GM23248 (cell line): ENCODE results near the gene DENND2A. TPM values are rescaled to one million over a fixed set of nuclear protein-coding genes. Genes with fewer than 3 reads are reported as not detected.
"Not testable (repeated sequence)": the region's sequence is repeated elsewhere in the genome, so short reads cannot be mapped to it uniquely, and the experiment has no call there.

Source experiments
- DNase-seq: peaks from one replicate; pipeline ENCODE4 v3.0.0-alpha.2; 2015
- H2AFZ ChIP-seq: fragments of 200-600 bp; sonication (generic); 2 replicates; pipeline ENCODE4 v1.6.1; 2016; ENCODE audit warnings: antibody characterized with exemption
- H3F3A ChIP-seq: fragments of 200-600 bp; sonication (generic); 2 replicates; pipeline ENCODE4 v1.6.1; 2016; ENCODE audit warnings: mild to moderate bottlenecking, antibody characterized with exemption, mixed run types; ENCODE audit not compliant: insufficient read depth
- H3K27ac ChIP-seq: fragments of 200-600 bp; sonication (generic); 2 replicates; pipeline ENCODE4 v1.5.1; 2016; ENCODE audit warnings: mild to moderate bottlenecking
- H3K27me3 ChIP-seq: fragments of 200-600 bp; sonication (generic); replicated peaks from 2 replicates; pipeline ENCODE4 v1.6.1; 2016; ENCODE audit warnings: mild to moderate bottlenecking; ENCODE audit not compliant: insufficient read depth
- H3K36me3 ChIP-seq: fragments of 200-600 bp; sonication (generic); 2 replicates; pipeline ENCODE4 v1.6.1; 2016; ENCODE audit warnings: low read depth, mild to moderate bottlenecking
- H3K4me1 ChIP-seq: fragments of 200-600 bp; sonication (generic); 2 replicates; pipeline ENCODE4 v1.6.1; 2016; ENCODE audit warnings: mild to moderate bottlenecking; ENCODE audit not compliant: insufficient read depth
- H3K4me2 ChIP-seq: fragments of 200-600 bp; sonication (generic); one replicate; pipeline ENCODE4 v1.6.1; 2016; ENCODE audit warnings: mild to moderate bottlenecking; ENCODE audit not compliant: unreplicated experiment
- H3K4me3 ChIP-seq: fragments of 200-600 bp; sonication (generic); 2 replicates; pipeline ENCODE4 v1.5.1; 2016; ENCODE audit warnings: mild to moderate bottlenecking
- H3K79me2 ChIP-seq: fragments of 200-600 bp; sonication (generic); 2 replicates; pipeline ENCODE4 v1.6.1; 2016; ENCODE audit warnings: mild to moderate bottlenecking; ENCODE audit not compliant: insufficient read depth
- H3K9ac ChIP-seq: fragments of 200-600 bp; sonication (generic); 2 replicates; pipeline ENCODE4 v1.6.1; 2016; ENCODE audit warnings: mild to moderate bottlenecking
- H3K9me2 ChIP-seq: fragments of 200-600 bp; sonication (generic); 2 replicates; pipeline ENCODE4 v1.6.1; 2016; ENCODE audit warnings: mixed run types, mild to moderate bottlenecking, moderate library complexity; ENCODE audit not compliant: insufficient read depth
- H3K9me3 ChIP-seq: fragments of 200-600 bp; sonication (generic); one replicate; pipeline ENCODE4 v1.6.1; 2017; ENCODE audit warnings: low read depth
- H4K20me1 ChIP-seq: fragments of 200-600 bp; sonication (generic); 2 replicates; pipeline ENCODE4 v1.6.0; 2016; ENCODE audit not compliant: insufficient read depth
- EZH2 ChIP-seq: fragments of 200-600 bp; sonication (generic); IDR thresholded peaks from 2 replicates; pipeline ENCODE4 v1.6.1; 2018; ENCODE audit warnings: antibody characterized with exemption, mild to moderate bottlenecking; ENCODE audit not compliant: insufficient read depth, poor library complexity, severe bottlenecking
- EZH2phosphoT487 ChIP-seq: fragments of 200-600 bp; sonication (generic); IDR thresholded peaks from 2 replicates; pipeline ENCODE4 v1.6.1; 2018; ENCODE audit warnings: antibody characterized with exemption, moderate library complexity, mild to moderate bottlenecking, low read depth; ENCODE audit not compliant: insufficient read depth
- WGBS, 2 experiments: methylation state at CpG; one replicate each; pipeline ENCODE4 v1.1.6; 2015 to 2017; ENCODE audit warnings: low lambda C conversion rate in 2 of 2, low coverage in 1 of 2; ENCODE audit errors: missing lambda C conversion rate in 2 of 2; 5-methylcytosine and 5-hydroxymethylcytosine counted together
- in situ Hi-C: fragments of 300-500 bp; cut with MboI; formaldehyde crosslinking; loops from 2 replicates; pipeline ENCODE4 v1.15.0; 2020
- polyA plus RNA-seq: library from polyadenylated mRNA; unstranded; fragments of >200 nt; fragmentation: Nextera tagmentation; extraction: Ambion mirVana; gene quantifications from 2 replicates; pipeline ENCODE4 v1.2.1, GENCODE V29; 2016
- total RNA-seq: library from RNA; depleted of rRNA; stranded (reverse); fragments of >200 nt; shearing (Covaris generic); gene quantifications from 2 replicates; pipeline ENCODE4 v1.2.3, GENCODE V29; 2014

The DENND2A gene
- total and polyA plus RNA-seq, 2 experiments from 2014 or later, result 0.78 to 2.2 TPM

- no peak overlapping the region for H3K4me2 ChIP-seq
- H3K4me3 ChIP-seq, result no peak overlapping the region
- no peak overlapping the region for H3K27ac ChIP-seq
- no peaks in the 10 kb centered on the region for H3K79me2 ChIP-seq
- no peaks in the 10 kb centered on the region for H3K9me3 ChIP-seq
- DNase-seq, result peak; percentile 26
- no peak for TF ChIP-seq EZH2
- TF ChIP-seq EZH2phosphoT487, result no peak
- no peaks in the 10 kb centered on the region for H3K36me3 ChIP-seq
- no peak overlapping the region for H3K9ac ChIP-seq
- WGBS, 2 experiments, result 30 to 33% methylated on average over 3 of the region's 3 CpGs
- no peaks in the 10 kb centered on the region for H3K27me3 ChIP-seq
- H4K20me1 ChIP-seq, result no peaks in the 10 kb centered on the region
- H3F3A ChIP-seq, result no peaks in the 10 kb centered on the region
- in situ Hi-C loops, result no loop called here
- no peak overlapping the region for H2AFZ ChIP-seq
- no peaks in the 10 kb centered on the region for H3K9me2 ChIP-seq
- H3K4me1 ChIP-seq, result no peaks in the 10 kb centered on the region
Observed at GRCh38 chr7:140534743-140535142, 105.9 kb downstream of the DENND2A start.

GRCh38 chr7:140533394-140533872, 107.2 kb downstream of the DENND2A start:
- in situ Hi-C loops, result no loop called here
- Histone ChIP-seq H3K4me1 (no peaks in the 10 kb centered on the region), H3F3A (no peaks in the 10 kb centered on the region), H3K4me3 (no peak overlapping the region), H2AFZ (no peak overlapping the region), H3K9me2 (no peaks in the 10 kb centered on the region), H3K4me2 (no peak overlapping the region), H3K9ac (no peak overlapping the region), H3K9me3 (no peaks in the 10 kb centered on the region), H4K20me1 (no peaks in the 10 kb centered on the region), H3K79me2 (no peaks in the 10 kb centered on the region), H3K27me3 (no peaks in the 10 kb centered on the region), H3K27ac (no peak overlapping the region), H3K36me3 (no peaks in the 10 kb centered on the region)
- WGBS, 2 experiments, result 81 to 83% methylated on average over 13 of the region's 13 CpGs
- DNase-seq, result no peak
- TF ChIP-seq EZH2phosphoT487 (no peak), EZH2 (no peak)

- WGBS, 2 experiments, result 91 to 95% methylated on average over 2 to 4 of the region's 4 CpGs
- H3K9ac ChIP-seq, H3K36me3 ChIP-seq, H3F3A ChIP-seq, H4K20me1 ChIP-seq, H3K9me2 ChIP-seq, H3K79me2 ChIP-seq, DNase-seq, H3K4me2 ChIP-seq, H2AFZ ChIP-seq, H3K9me3 ChIP-seq, H3K27ac ChIP-seq, H3K27me3 ChIP-seq, H3K4me3 ChIP-seq: not testable (repeated sequence)
- in situ Hi-C loops, result loop anchor here (10.0 kb wide), 1 partner anchor 105 kb away; no protein-coding TSS in a partner anchor
- H3K4me1 ChIP-seq, result peaks cover 14% of the 10 kb centered on the region; the same call in 1 of the 2 replicates
Observed at GRCh38 chr7:140529428-140529827, 111.2 kb downstream of the DENND2A start.

- Histone ChIP-seq H3K9ac (no peak overlapping the region), H3K79me2 (no peaks in the 10 kb centered on the region), H3K27me3 (no peaks in the 10 kb centered on the region), H3K4me3 (no peak overlapping the region), H3K9me3 (no peaks in the 10 kb centered on the region), H3K9me2 (no peaks in the 10 kb centered on the region), H3K27ac (no peak overlapping the region), H3F3A (no peaks in the 10 kb centered on the region), H3K4me2 (no peak overlapping the region), H2AFZ (no peak overlapping the region), H3K36me3 (no peaks in the 10 kb centered on the region), H4K20me1 (no peaks in the 10 kb centered on the region), H3K4me1 (peaks cover 14% of the 10 kb centered on the region; the same call in 1 of the 2 replicates)
- in situ Hi-C loops, result loop anchor here (10.0 kb wide), 1 partner anchor 108 kb away; no protein-coding TSS in a partner anchor
- 84 to 86% methylated on average over 31 of the region's 31 CpGs for WGBS, 2 experiments
- TF ChIP-seq EZH2phosphoT487 (no peak), EZH2 (no peak)
- DNase-seq, result no peak
Observed at GRCh38 chr7:140526787-140527664, 113.6 kb downstream of the DENND2A start.
